ENCODE data around the gene ZNF442.

DNA sequence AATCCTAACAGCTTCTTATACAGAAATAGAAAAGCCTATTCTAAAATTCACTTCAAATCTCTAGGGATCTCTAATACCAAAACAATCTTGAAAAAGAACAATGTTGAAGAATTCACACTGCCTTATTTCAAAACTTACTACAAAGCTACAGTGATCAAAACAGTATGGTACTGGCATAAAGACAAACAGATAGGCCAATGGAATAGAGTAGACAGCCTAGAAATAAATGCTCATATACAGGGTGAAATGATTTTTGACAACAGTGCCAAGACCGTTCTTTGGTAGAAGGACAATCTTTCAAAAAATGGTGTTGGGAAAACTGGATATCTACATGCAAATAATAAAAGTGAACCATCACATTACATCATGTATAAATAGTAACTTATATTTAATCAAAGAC is 20.3 kb downstream of the ZNF442 start:
- no peak for TF ChIP-seq EP300 (IDR thresholded peaks at IDR 0.05)
- TF ChIP-seq POLR2AphosphoS5 (IDR thresholded peaks at IDR 0.05), result no peak

Data from upper lobe of left lung (tissue), 4 donors.